HepG2 (cell line): ENCODE results near the gene MLC1. TPM values are rescaled to one million over a fixed set of nuclear protein-coding genes. Genes with fewer than 3 reads are reported as not detected.
A peak's percentile ranks its signal among the peaks of the same experiment; 100 is the strongest.

Experiments used
- ATAC-seq: fragments of 200-7000 bp; cut with Tn5 transposase; 3 replicates; pipeline ENCODE4 v1.9.1; 2020; ENCODE audit warnings: mild to moderate bottlenecking, moderate library complexity
- BruUV-seq: library from RNA; stranded (reverse); fragments of 400-500 nt; replicated peaks from 2 replicates; lab custom pipeline; 2021; lab: Mats Ljungman, UMichigan
- CTCF ChIA-PET: fragments of 300-600 bp; formaldehyde crosslinking; extraction: SDS; loops from one replicate; lab custom pipeline; 2021; ENCODE audit warnings: low total read pairs, inconsistent platforms, low intra/inter-chr PET ratio; lab: Yijun Ruan, JAX
- POLR2A ChIA-PET: fragments of 350-600 bp; sonication (Branson Sonifier 250); formaldehyde crosslinking; loops from one replicate; lab custom pipeline; 2020; ENCODE audit warnings: antibody characterized with exemption, inconsistent platforms; lab: Yijun Ruan, JAX
- DNase-seq: peaks from one replicate; pipeline ENCODE4 v3.0.0-alpha.2; 2015; ENCODE audit warnings: low spot score
- FAIRE-seq: peaks from 3 replicates; lab custom pipeline; 2011; peaks lifted over from hg19 to GRCh38; lab: Jason Lieb, UNC
- H2AFZ ChIP-seq: one replicate; pipeline ENCODE4 v1.6.1; 2011; ENCODE audit warnings: low read length, inconsistent platforms
- H3K27ac ChIP-seq: fragments of 300-600 bp; 3 replicates; pipeline ENCODE4 v1.8.0; 2011; ENCODE audit warnings: mixed run types, mild to moderate bottlenecking, mixed read lengths, low read length, inconsistent platforms; ENCODE audit not compliant: insufficient read depth; ENCODE audit errors: extremely low read length
- H3K27me3 ChIP-seq, 2 experiments: fragments of 200-600 bp in 1 of 2; 2 replicates in 1 of 2; 3 replicates in 1 of 2; pipeline versions ENCODE4 v1.6.0 to v1.8.0; 2011; ENCODE audit warnings: low read length in 2 of 2, mild to moderate bottlenecking in 2 of 2, moderate library complexity in 2 of 2, inconsistent platforms in 1 of 2; ENCODE audit not compliant: insufficient read depth in 2 of 2, control insufficient read depth in 1 of 2
- H3K36me3 ChIP-seq, 2 experiments: fragments of 200-600 bp in 1 of 2; replicated peaks in 1 of 2; 2 replicates in 1 of 2; 3 replicates in 1 of 2; pipeline versions ENCODE4 v1.5.1 to v1.8.0; 2011; ENCODE audit warnings: low read length in 2 of 2, inconsistent platforms in 1 of 2; ENCODE audit not compliant: insufficient read depth in 2 of 2, control insufficient read depth in 1 of 2
- H3K4me1 ChIP-seq: 2 replicates; pipeline ENCODE4 v1.5.1; 2012; ENCODE audit warnings: low read length, inconsistent platforms; ENCODE audit not compliant: insufficient read depth
- H3K4me2 ChIP-seq: 2 replicates; pipeline ENCODE4 v1.6.0; 2011; ENCODE audit warnings: low read depth, low read length, inconsistent platforms
- H3K4me3 ChIP-seq, 3 experiments: fragments of 200-600 bp in 1 of 3; sonication (generic), shearing (Covaris generic) in 1 of 3; replicated peaks in 1 of 3; 2 replicates each; pipeline ENCODE4 v1.5.1; 2011 to 2016; ENCODE audit warnings: low read length in 3 of 3, inconsistent platforms in 2 of 3, low read depth in 2 of 3, mild to moderate bottlenecking in 2 of 3, control low read depth in 1 of 3, mixed read lengths in 1 of 3; ENCODE audit not compliant: insufficient read depth in 1 of 3
- H3K79me2 ChIP-seq: one replicate; pipeline ENCODE4 v1.6.1; 2011; ENCODE audit warnings: low read length, inconsistent platforms; ENCODE audit not compliant: insufficient read depth
- H3K9ac ChIP-seq: 2 replicates; pipeline ENCODE4 v1.6.0; 2011; ENCODE audit warnings: mild to moderate bottlenecking, low read depth, low read length, inconsistent platforms; ENCODE audit not compliant: insufficient read depth
- H3K9me3 ChIP-seq: 2 replicates; pipeline ENCODE4 v1.5.1; 2012; ENCODE audit warnings: mild to moderate bottlenecking, low read length
- H4K20me1 ChIP-seq: 2 replicates; pipeline ENCODE4 v1.6.0; 2011; ENCODE audit warnings: inconsistent platforms, mild to moderate bottlenecking, low read length, moderate library complexity; ENCODE audit not compliant: insufficient read depth
- HINFP ChIP-seq: sonication (generic); formaldehyde crosslinking; IDR thresholded peaks from 2 replicates; pipeline ENCODE4 v1.4.0; 2020; ENCODE audit warnings: low read depth, mild to moderate bottlenecking, missing genetic modification reagents
- IRF2 ChIP-seq: IDR thresholded peaks from 2 replicates; pipeline ENCODE4 v1.6.1; 2018; ENCODE audit warnings: missing genetic modification reagents, missing compliant biosample characterization
- RARA ChIP-seq: IDR thresholded peaks from 2 replicates; pipeline ENCODE4 v1.6.1; 2016; ENCODE audit warnings: missing genetic modification reagents, missing compliant biosample characterization
- RFX3 ChIP-seq: IDR thresholded peaks from 2 replicates; pipeline ENCODE4 v1.6.1; 2016; ENCODE audit warnings: missing biosample characterization, missing genetic modification reagents
- TOPORS ChIP-seq: sonication (generic); formaldehyde crosslinking; IDR thresholded peaks from 2 replicates; pipeline ENCODE4 v1.8.0; 2023; ENCODE audit warnings: mild to moderate bottlenecking, missing genetic modification reagents
- ZBTB34 ChIP-seq: sonication (generic); formaldehyde crosslinking; IDR thresholded peaks from 2 replicates; pipeline ENCODE4 v1.8.0; 2022; ENCODE audit warnings: mild to moderate bottlenecking, missing genetic modification reagents
- ZNF101 ChIP-seq: sonication (generic); formaldehyde crosslinking; IDR thresholded peaks from 2 replicates; pipeline ENCODE4 v1.4.0; 2020; ENCODE audit warnings: mild to moderate bottlenecking, low read depth, missing genetic modification reagents, borderline replicate concordance
- ZNF12 ChIP-seq: sonication (generic); formaldehyde crosslinking; IDR thresholded peaks from 2 replicates; pipeline ENCODE4 v1.5.0; 2020; ENCODE audit warnings: missing genetic modification reagents
- ZNF660 ChIP-seq: sonication (generic); formaldehyde crosslinking; IDR thresholded peaks from 2 replicates; pipeline ENCODE4 v1.5.1; 2020; ENCODE audit warnings: mild to moderate bottlenecking, low read depth, missing genetic modification reagents, borderline replicate concordance
- ZNF7 ChIP-seq: IDR thresholded peaks from 2 replicates; pipeline ENCODE4 v1.6.1; 2016; ENCODE audit warnings: missing biosample characterization, missing genetic modification reagents
- WGBS: methylation state at CpG from one replicate; pipeline ENCODE4 v1.1.6; 2017; ENCODE audit warnings: low lambda C conversion rate; 5-methylcytosine and 5-hydroxymethylcytosine counted together
- in situ Hi-C: cut with HindIII; loops from 2 replicates; pipeline ENCODE4 v1.10.0; 2017; ENCODE audit warnings: low pct_unique_long_range_greater_than_20kb; ENCODE audit not compliant: extremely low pct_ligation_motif_present
- intact Hi-C: fragments of 100-400 bp; cut with micrococcal nuclease; formaldehyde crosslinking; loops from one replicate; pipeline ENCODE4 v1.10.0; 2022; ENCODE audit not compliant: unreplicated experiment
- polyA plus RNA-seq, 8 experiments: library from polyadenylated mRNA; depleted of rRNA in 3 of 8; stranded (reverse) in 7 of 8; unstranded in 1 of 8; fragments of >200 nt; fragmentation: Illumina TruSeq in 4 of 8; extraction: Trizol in 4 of 8; gene quantifications; 2 replicates each; pipeline versions ENCODE4 v1.2.1 to v1.2.3, GENCODE V29; 2011 to 2016; ENCODE audit warnings: low read depth in 4 of 8, missing spikeins in 1 of 8, mixed read lengths in 1 of 8; ENCODE audit not compliant: insufficient read depth in 1 of 8
- total RNA-seq, 5 experiments: library from RNA; depleted of rRNA; stranded (reverse); fragments of >200 nt; fragmentation: Illumina TruSeq; extraction: Trizol; gene quantifications; 2 replicates each; pipeline ENCODE4 v1.2.3, GENCODE V29; 2016; ENCODE audit warnings: low read depth in 1 of 5
- TF ChIP-seq, protein P1 (sequence below): sonication (generic); formaldehyde crosslinking; IDR thresholded peaks from 2 replicates; pipeline ENCODE4 v1.8.0; 2022; ENCODE audit warnings: missing genetic modification reagents, mild to moderate bottlenecking, moderate library complexity, borderline replicate concordance

The MLC1 gene
- total and polyA plus RNA-seq, 2 of the 13 experiments (the other 11 are each of a cell fraction or from before 2014, with no cell fraction given), result not detected

GRCh38 chr22:50062509-50063135 lies 22.6 kb downstream of the MLC1 start:
- no peak for DNase-seq
- intact Hi-C loops, result no loop called here
- Histone ChIP-seq H3K9ac (no peak overlapping the region), H3K4me2 (no peak overlapping the region), H2AFZ (no peak overlapping the region), H3K36me3 (no peaks in the 10 kb centered on the region), H3K79me2 (no peaks in the 10 kb centered on the region), H3K4me1 (no peaks in the 10 kb centered on the region), H3K27ac (no peak overlapping the region), H3K4me3 (no peak overlapping the region), H3K27me3 (peaks cover 4 to 37% of the 10 kb centered on the region in 2 experiments), H3K9me3 (no peaks in the 10 kb centered on the region), H4K20me1 (no peaks in the 10 kb centered on the region)
- no TSS peak for BruUV-seq
- ChIA-PET POLR2A (no interaction called here), CTCF (no interaction called here)
- 0 out of 3 replicates have a peak, but pooled peaks have one; percentile 11 for ATAC-seq
- in situ Hi-C loops, result no loop called here
- 48% methylated on average over 14 of the region's 19 CpGs for WGBS
- no peak for FAIRE-seq
- TF ChIP-seq IRF2 (CRISPR knock-in tag) (no peak), ZNF660 (CRISPR knock-in tag) (no peak)

DNA sequence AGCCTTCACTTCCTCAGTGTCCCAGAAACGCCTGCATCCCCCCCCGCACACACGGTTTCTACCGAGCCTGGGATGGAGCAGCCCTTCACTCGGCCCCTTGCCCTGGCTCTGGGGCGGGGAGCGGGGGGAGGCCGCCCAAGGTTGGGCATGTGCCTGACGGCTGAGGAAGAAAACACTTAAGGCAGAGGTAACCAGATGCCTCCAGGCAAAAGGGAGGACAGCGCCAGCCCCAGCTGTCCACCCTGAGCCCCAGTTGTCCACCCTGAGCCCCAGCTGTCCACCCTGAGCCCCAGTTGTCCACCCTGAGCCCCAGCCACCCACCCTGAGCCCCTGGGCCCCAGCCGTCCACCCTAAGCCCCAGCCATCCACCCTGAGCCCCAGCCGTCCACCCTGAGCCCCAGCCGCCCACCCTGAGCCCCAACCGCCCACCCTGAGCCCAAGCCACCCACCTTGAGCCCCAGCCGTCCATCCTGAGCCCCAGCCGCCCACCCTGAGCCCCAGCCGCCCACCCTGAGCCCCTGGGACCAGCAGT lies 23.3 kb downstream of the MLC1 start:
- H3K36me3 ChIP-seq, result no peaks in the 10 kb centered on the region
- H2AFZ ChIP-seq, result no peak overlapping the region
- no peak overlapping the region for H3K4me3 ChIP-seq
- in situ Hi-C loops, result no loop called here
- peaks cover 4 to 37% of the 10 kb centered on the region in 2 experiments for H3K27me3 ChIP-seq
- no peaks in the 10 kb centered on the region for H3K9me3 ChIP-seq
- H3K79me2 ChIP-seq, result no peaks in the 10 kb centered on the region
- no peak overlapping the region for H3K27ac ChIP-seq
- ChIA-PET CTCF (no interaction called here), POLR2A (no interaction called here)
- DNase-seq, result no peak
- FAIRE-seq, result no peak
- no peaks in the 10 kb centered on the region for H4K20me1 ChIP-seq
- H3K4me1 ChIP-seq, result no peaks in the 10 kb centered on the region
- no TSS peak for BruUV-seq
- ATAC-seq, result no peak; the same call in 2 of the 3 replicates
- intact Hi-C loops, result no loop called here
- no peak overlapping the region for H3K4me2 ChIP-seq
- 29% methylated on average over 10 of the region's 17 CpGs for WGBS
- H3K9ac ChIP-seq, result no peak overlapping the region
- TF ChIP-seq HINFP (CRISPR knock-in tag) (no peak), RFX3 (CRISPR knock-in tag) (no peak), ZNF101 (CRISPR knock-in tag) (no peak), TOPORS (CRISPR knock-in tag) (no peak), ZNF7 (CRISPR knock-in tag) (no peak), ZNF12 (CRISPR knock-in tag) (no peak), ZBTB34 (no peak), RARA (CRISPR knock-in tag) (no peak)
- TF ChIP-seq, protein P1, sequence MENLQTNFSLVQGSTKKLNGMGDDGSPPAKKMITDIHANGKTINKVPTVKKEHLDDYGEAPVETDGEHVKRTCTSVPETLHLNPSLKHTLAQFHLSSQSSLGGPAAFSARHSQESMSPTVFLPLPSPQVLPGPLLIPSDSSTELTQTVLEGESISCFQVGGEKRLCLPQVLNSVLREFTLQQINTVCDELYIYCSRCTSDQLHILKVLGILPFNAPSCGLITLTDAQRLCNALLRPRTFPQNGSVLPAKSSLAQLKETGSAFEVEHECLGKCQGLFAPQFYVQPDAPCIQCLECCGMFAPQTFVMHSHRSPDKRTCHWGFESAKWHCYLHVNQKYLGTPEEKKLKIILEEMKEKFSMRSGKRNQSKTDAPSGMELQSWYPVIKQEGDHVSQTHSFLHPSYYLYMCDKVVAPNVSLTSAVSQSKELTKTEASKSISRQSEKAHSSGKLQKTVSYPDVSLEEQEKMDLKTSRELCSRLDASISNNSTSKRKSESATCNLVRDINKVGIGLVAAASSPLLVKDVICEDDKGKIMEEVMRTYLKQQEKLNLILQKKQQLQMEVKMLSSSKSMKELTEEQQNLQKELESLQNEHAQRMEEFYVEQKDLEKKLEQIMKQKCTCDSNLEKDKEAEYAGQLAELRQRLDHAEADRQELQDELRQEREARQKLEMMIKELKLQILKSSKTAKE (CRISPR knock-in tag), result no peak
